Subcutaneous adipose tissue (tissue), 4 donors: ENCODE results near the gene GSTO2. TPM values are rescaled to one million over a fixed set of nuclear protein-coding genes. Genes with fewer than 3 reads are reported as not detected.

Source experiments
- CTCF ChIP-seq: fragments of 450-650 bp; IDR thresholded peaks from one replicate; pipeline ENCODE4 v1.5.1; 2016; ENCODE audit warnings: low read depth, mild to moderate bottlenecking, control low read depth, antibody characterized with exemption, moderate library complexity
- total RNA-seq, 4 donors: library from RNA; depleted of rRNA; stranded (reverse); fragments of >200 nt; gene quantifications; one replicate each; pipeline ENCODE4 v1.1.0, GENCODE V29; 2016

GSTO2 gene
- total RNA-seq, 4 donors from 2014 or later: 0.82 to 1.1 TPM; not detected in 2

DNA sequence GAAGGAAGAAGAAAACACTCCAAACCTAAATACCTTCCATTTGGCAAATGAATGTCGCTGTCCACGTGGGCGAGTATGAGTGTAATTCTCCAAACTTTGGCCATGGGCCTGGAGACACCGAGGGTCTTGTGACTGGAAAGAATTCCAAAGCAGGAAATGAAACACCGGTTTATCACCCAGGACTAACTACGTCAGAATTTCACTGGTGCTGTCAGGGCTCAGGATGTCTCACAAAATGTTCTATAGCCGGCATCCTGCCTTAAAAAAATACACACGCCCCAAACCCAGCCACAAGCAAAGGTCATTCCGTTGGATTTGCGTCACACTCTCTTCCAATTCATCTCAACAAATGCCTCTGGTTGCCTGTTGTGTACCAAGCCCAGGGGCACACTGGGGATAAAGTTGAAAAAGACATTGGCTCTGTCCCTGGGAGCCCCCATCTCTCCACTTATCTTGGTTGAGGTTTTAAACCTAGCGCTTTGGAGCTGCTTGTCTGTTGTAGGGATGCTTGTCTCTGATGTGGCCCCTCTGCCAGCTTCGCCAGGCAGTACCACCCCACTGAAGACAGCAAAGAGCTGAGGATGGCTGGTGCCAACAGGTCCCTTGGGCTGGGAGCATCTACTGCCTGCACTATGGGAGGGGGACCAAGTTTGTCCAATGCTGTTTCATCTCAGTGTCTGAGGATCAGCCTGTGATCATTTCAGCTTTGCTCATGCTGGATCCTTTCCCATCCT lies 31.2 kb downstream of the GSTO2 start:
- no peak for TF ChIP-seq CTCF

- TF ChIP-seq CTCF: no peak
These were observed 31.8 kb downstream of the GSTO2 start for GRCh38 chr10:104300736-104301292.

DNA sequence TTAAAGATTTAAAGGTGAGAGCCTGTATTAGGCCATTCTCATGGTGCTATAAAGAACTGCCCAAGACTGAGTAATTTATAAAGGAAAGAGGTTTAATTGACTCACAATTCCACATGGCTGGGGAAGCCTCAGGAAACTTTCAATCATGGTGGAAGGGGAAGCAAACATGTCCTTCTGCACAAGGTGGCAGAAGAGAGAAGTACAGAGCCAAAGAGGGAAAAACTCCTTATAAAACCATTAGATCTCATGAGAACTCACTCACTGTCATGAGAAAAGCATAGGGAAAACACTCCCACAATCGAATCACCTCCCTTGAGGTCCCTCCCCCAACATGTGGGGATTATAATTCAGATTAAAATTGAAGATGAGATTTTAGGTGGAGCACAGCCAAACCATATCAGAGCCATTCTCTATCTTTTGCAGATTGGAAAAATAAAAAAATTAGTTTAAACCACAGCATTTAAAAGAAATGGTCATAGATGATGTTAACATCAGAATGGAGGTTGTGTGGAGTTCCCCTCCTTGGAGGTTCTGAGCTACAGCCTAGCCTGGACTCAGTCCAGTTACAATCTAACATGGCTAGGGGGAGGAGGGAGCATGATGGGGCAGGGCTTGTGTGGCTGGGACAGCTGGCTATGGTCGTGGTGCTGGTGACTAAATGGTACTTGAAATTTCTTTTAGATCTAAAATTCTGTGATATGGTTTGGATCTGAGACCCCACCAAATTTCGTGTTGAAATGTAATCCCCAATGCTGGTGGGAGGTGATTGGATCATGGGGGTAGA lies 33.1 kb downstream of the GSTO2 start:
- no peak for TF ChIP-seq CTCF

DNA sequence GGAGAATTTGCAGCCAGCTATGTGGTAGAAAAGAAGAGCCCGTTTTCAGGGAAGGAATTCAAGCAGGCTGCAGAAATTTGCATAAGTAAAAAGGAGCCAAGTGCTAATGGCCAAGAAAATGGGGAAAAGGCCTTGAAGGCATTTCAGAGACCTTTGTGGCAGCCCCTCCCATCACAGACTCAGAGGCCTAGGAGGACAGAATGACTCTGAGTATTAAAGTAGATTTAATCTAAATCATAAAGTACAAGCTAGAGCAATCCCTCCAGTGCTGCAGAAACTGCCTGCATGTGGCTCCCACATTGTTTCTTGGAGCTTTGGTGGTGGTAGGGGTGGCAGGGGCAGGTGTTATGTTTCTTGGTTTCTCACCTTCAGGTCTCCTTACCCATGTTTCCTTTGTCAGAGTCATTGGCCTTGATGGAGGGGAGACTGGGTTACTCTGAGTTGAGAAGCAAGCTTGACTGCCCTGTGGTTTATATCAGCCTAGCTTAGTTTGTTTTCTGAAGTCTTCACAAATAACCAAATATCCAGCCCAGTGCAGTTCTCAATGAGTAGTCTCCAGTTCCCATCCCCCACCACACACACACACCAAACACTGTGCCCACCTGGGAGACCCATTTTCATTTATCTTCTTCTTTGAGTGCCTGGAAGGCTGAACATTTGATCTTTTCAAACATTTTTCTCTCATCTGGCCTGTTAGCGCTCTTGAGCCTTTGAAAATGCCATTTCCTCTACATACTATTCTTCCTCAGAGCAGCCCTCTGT lies 34.8 kb downstream of the GSTO2 start:
- TF ChIP-seq CTCF: no peak

GRCh38 chr10:104304356-104304745 lies 35.4 kb downstream of the GSTO2 start:
- TF ChIP-seq CTCF: no peak

GRCh38 chr10:104304927-104305326 lies 35.9 kb downstream of the GSTO2 start:
- no peak for TF ChIP-seq CTCF

DNA sequence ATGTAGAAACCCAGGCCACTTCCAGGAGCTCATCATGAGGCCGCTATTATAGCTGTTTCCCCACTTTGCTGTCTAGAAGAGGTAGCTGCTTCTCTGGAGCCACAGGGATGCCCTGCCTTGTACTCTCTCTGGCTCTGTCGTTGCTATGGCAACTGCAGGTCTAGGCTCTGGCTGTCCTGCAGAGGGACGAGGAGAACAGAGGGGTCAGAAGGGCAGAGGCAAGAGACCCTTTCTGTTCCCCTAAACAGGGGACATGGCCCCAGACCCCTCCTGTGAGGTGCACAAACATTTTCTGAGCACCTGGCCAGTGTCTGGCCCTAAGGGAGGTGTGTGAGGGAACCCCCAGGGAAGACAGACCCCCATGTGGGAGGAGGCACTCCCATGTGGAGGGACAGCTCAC lies 37.9 kb downstream of the GSTO2 start:
- TF ChIP-seq CTCF: no peak
